Globus pallidus (tissue), 1 donor: ENCODE results near the gene EIF4E1B.

Experiments
- DNase-seq: peaks from one replicate; pipeline ENCODE4 v3.0.0-alpha.2; 2015; ENCODE audit warnings: low spot score

EIF4E1B gene

GRCh38 chr5:176664479-176664878, 34.0 kb downstream of the EIF4E1B start:
- no peak for DNase-seq

GRCh38 chr5:176664886-176665285, 34.4 kb downstream of the EIF4E1B start:
- no peak for DNase-seq

GRCh38 chr5:176665517-176665916, 35.0 kb downstream of the EIF4E1B start:
- no peak for DNase-seq

GRCh38 chr5:176667637-176668036, 37.2 kb downstream of the EIF4E1B start:
- DNase-seq = no peak

- no peak for DNase-seq
Measured at GRCh38 chr5:176670449-176670848, 40.0 kb downstream of the EIF4E1B start.

- DNase-seq = no peak
Measured at GRCh38 chr5:176671399-176671798, 40.9 kb downstream of the EIF4E1B start.

GRCh38 chr5:176671890-176672747, 41.6 kb downstream of the EIF4E1B start:
- DNase-seq = no peak

GRCh38 chr5:176673651-176674583, 43.4 kb downstream of the EIF4E1B start:
- DNase-seq = no peak

GRCh38 chr5:176674799-176675198, 44.3 kb downstream of the EIF4E1B start:
- no peak for DNase-seq

GRCh38 chr5:176675676-176676360, 45.3 kb downstream of the EIF4E1B start:
- DNase-seq = no peak

- DNase-seq = no peak
Measured at GRCh38 chr5:176676361-176676824, 45.9 kb downstream of the EIF4E1B start.

- DNase-seq = no peak
Measured at GRCh38 chr5:176677209-176677939, 46.9 kb downstream of the EIF4E1B start.

GRCh38 chr5:176678584-176678983, 48.1 kb downstream of the EIF4E1B start:
- DNase-seq = no peak

GRCh38 chr5:176679365-176680225, 49.1 kb downstream of the EIF4E1B start:
- no peak for DNase-seq

GRCh38 chr5:176680226-176680563, 49.7 kb downstream of the EIF4E1B start:
- DNase-seq = no peak

GRCh38 chr5:176682016-176682531, 51.6 kb downstream of the EIF4E1B start:
- no peak for DNase-seq

GRCh38 chr5:176685010-176685409, 54.5 kb downstream of the EIF4E1B start:
- DNase-seq = no peak

- no peak for DNase-seq
Measured at GRCh38 chr5:176687247-176687646, 56.8 kb downstream of the EIF4E1B start.

GRCh38 chr5:176687881-176688280, 57.4 kb downstream of the EIF4E1B start:
- DNase-seq = no peak

- DNase-seq = no peak
Measured at GRCh38 chr5:176690911-176691310, 60.4 kb downstream of the EIF4E1B start.
